ENCODE results near the gene EEF1AKMT2. TPM values are rescaled to one million over a fixed set of nuclear protein-coding genes. Genes with fewer than 3 reads are reported as not detected.

EEF1AKMT2 gene
- total RNA-seq, 2 donors from 2014 or later = 11.5 to 12.8 TPM

GRCh38 chr10:124741281-124741921, 50.3 kb downstream of the EEF1AKMT2 start:
- ATAC-seq = peak; percentile 58 to 66
- intact Hi-C loops (cut with DNase I) = loop anchor here (2.0 to 10.0 kb wide), 4 partner anchors 39 to 327 kb away; partner anchors contain the start of gene OAT (in 1 of the 2)

GRCh38 chr10:124740369-124741280, 51.1 kb downstream of the EEF1AKMT2 start:
- intact Hi-C loops (cut with DNase I) = loop anchor here (2.0 to 10.0 kb wide), 4 partner anchors 38 to 326 kb away; partner anchors contain the start of gene OAT (in 1 of the 2)
- ATAC-seq (peak; percentile 11 to 14), DNase-seq (peak; percentile 72)

More at GRCh38 chr10:124741281-124741921, 50.3 kb downstream of the EEF1AKMT2 start:
- DNase-seq = peak; percentile 90

- ATAC-seq (no peak), DNase-seq (no peak)
- intact Hi-C loops (cut with DNase I) = loop anchor here (2.0 to 10.0 kb wide), 5 partner anchors 37 to 325 kb away; partner anchors contain the start of gene OAT (in 1 of the 2)
These were observed 51.7 kb downstream of the EEF1AKMT2 start for GRCh38 chr10:124739986-124740368.

DNA sequence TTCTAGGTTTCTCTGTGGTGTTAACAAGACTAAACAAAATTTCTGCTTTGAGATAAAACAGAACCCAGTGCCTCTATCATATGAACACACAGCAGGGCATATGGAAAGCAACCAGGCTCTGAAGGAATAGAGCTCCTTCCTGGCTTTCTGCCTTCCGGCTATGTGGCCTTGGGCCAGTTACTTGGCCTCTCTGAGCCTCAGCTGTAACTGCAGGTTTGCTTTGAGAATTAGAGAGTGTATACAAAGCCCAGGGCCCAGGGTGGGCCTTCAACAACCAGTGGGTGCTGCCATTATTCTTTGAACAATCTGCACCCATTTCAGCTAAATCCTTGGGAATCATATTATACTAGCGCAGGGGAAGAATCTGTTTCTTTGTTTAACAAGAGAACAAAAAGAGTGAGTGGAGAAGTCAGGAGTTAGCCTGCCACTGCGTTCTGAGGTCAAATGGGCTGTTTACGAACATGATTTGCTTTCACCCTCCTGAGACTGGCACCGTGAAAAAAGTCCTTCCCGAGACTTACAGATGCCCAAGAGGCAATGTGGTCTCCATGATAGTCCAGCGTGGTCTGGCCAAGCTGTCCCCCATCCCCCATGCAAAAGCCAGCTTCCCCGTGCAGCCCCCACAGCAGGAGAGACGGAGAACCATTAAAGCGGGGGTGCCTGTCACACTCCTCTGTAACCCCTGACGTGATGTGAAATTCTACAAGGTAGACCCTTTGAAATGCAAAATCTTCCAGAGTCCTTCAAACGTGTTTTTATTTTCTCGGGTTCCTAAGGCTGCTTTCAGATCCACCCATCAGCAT, 52.4 kb downstream of the EEF1AKMT2 start:
- intact Hi-C loops (cut with DNase I) = loop anchor here in 1 of 2 donors (10.0 kb wide), 1 partner anchor 55 kb away; no protein-coding TSS in a partner anchor
- ATAC-seq (no peak), DNase-seq (no peak)

DNA sequence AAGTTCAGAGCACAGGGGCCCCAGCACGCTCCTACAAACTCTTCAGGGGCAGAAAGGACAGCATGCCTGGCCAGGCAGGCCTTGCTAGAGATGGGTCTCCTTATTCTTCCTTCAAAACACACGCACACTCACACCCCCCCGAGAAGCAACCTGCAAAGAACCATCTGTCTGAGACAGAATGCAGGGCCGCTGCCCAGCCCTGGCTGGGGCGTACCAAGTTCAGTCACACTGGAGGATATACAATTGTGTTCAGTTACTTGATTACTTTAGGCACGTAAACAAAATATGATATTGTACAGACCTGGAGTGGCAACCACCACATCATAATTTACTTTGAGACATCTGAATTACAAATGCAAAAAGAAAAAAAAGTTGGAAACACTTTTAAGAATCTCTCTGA, 53.2 kb downstream of the EEF1AKMT2 start:
- intact Hi-C loops (cut with DNase I) = loop anchor here in 1 of 2 donors (10.0 kb wide), 1 partner anchor 54 kb away; no protein-coding TSS in a partner anchor

DNA sequence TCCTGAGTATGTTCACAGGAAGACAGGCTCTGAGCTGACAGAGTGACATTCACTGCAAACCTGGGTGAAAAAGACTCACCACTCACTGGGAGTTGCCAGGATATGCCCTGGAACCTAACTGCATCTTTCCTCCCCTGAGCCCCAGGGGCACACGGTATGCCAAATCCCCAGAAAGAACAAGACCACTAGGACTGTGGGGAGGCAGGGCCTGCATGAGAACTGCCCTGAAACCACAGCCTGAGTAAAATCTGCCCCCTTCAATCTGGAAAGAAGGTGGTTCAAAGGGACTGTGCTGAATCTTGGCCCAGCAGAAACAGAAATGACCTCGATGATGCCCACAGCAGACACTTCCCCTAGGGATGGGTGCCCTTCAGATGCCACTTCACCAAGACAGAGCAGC, 54.0 kb downstream of the EEF1AKMT2 start:
- DNase-seq (no peak), ATAC-seq (no peak)

More for the DNA sequence above, 53.2 kb downstream of the EEF1AKMT2 start:
- no peak for DNase-seq
- no peak for ATAC-seq

GRCh38 chr10:124737221-124737620, 54.5 kb downstream of the EEF1AKMT2 start:
- DNase-seq = no peak
- intact Hi-C loops (cut with DNase I) = loop anchor here in 1 of 2 donors (10.0 kb wide), 1 partner anchor 52 kb away; no protein-coding TSS in a partner anchor
- no peak for ATAC-seq

More for the DNA sequence above, 54.0 kb downstream of the EEF1AKMT2 start:
- intact Hi-C loops (cut with DNase I) = loop anchor here in 1 of 2 donors (10.0 kb wide), 1 partner anchor 53 kb away; no protein-coding TSS in a partner anchor

GRCh38 chr10:124736491-124737136, 55.1 kb downstream of the EEF1AKMT2 start:
- ATAC-seq (peak; percentile 79 to 83), DNase-seq (peak; percentile 81)
- intact Hi-C loops (cut with DNase I) = loop anchor here in 1 of 2 donors (10.0 kb wide), 1 partner anchor 52 kb away; no protein-coding TSS in a partner anchor

DNA sequence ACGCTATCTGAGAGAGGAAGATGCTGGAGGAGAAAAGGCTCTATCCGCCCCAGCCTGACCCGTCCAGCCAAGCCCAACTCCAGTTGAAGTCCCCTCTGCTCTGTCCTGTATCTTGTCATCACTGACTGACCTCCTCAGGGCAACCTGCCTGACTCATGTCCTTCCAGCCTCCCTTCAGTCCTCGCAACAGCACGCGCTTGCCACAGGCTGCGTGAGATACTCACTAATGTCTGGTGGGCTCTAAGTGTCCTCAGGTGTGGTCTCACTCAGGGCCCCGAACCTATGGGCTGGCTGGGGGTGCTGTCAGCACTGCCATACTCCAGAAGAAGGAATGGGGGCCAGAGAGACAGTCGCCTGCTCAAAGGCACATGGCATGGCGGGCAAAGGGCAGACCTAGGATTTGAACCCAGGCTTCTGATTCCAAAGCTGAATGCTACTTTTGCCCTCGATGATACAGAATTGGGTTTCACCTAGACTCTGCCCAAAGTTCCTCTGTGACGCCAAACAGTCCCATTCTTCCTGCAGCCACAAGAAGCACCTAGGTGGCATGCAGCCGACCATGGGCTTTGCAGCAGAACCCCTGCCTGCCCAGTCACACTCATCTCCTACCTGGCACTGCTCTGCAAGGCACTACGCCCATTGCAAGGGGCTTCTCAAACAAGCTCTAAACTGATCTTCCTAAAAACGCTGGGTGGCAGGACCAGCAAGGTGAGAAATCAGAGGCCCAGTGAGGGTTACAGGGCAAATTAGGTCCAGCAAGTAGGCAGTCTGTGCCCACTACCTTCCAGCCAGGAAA, 56.0 kb downstream of the EEF1AKMT2 start:
- no peak for ATAC-seq
- no peak for DNase-seq
- intact Hi-C loops (cut with DNase I) = loop anchor here in 1 of 2 donors (10.0 kb wide), 1 partner anchor 51 kb away; no protein-coding TSS in a partner anchor

- no peak for DNase-seq
These were observed 57.1 kb downstream of the EEF1AKMT2 start for GRCh38 chr10:124734311-124735166.

DNA sequence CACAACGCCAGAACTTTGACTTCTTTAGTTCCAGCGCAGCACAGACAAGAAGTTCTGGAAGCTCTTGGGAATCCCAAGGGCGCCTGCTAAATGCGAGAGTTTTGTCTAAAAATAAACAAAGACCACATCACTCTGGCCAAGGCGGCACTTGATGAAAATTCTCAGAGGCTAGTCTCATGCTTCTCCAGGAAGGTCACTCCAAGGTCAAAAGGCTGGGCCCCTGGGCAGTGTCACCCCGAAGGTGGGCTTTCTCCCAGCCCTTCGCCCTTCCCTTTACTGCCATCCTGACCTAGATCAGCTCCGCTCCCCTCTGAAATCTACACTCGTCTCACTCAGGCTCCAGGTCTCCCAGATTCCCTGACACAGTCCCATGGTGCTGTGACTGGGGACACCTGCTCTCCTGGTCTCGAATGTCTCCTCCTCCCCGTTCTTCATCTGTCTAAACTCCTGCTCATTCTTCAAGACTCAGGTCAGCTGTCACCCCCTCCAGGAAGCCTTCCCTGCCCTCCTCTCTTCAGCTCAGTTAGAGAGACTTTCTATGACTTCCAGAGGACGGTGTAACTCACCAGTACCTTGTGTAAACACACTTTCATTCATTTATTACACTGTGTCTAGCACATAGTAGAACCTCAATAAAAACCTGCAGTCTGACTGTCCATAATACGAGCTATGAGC, 58.0 kb downstream of the EEF1AKMT2 start:
- intact Hi-C loops (cut with DNase I) = loop anchor here in 1 of 2 donors (10.0 kb wide), 1 partner anchor 49 kb away; no protein-coding TSS in a partner anchor
- ATAC-seq (peak in 1 of 2 donors; percentile 9), DNase-seq (no peak)

More at GRCh38 chr10:124734311-124735166, 57.1 kb downstream of the EEF1AKMT2 start:
- intact Hi-C loops (cut with DNase I) = loop anchor here in 1 of 2 donors (10.0 kb wide), 1 partner anchor 50 kb away; no protein-coding TSS in a partner anchor
- no peak for ATAC-seq

DNA sequence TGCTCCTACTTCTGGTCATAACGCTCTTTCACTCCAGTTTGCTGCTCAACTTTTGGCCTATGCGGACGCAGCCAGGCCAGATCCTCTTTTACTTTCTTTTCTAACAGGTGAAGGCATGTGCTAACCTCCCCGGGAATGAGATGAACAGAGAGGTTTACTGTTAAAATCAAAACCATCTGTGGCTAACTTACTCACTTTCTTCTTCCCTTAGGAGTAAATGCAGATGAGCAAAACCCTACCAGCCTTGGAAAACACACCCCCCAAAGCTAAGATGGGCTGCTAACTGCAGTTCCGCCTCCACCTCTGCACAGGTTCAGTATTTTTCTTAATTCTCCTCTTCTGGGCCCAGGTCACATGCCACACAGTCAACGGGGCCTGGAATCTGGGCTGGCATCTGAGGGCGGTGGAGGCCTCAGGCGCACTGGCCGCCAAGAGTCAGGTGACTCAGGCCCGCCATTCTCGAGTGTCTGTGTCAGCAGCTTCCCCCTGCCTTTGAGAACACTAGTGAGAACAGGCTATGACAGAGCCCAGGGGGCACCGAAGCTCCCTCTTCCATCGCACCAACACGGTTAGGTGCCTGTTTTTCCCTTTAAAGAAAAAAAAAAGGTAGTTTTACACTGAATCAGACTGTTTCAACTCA, 58.6 kb downstream of the EEF1AKMT2 start:
- ATAC-seq = peak; percentile 36 to 55
- DNase-seq = peak; percentile 72
- intact Hi-C loops (cut with DNase I) = loop anchor here in 1 of 2 donors (10.0 kb wide), 1 partner anchor 48 kb away; no protein-coding TSS in a partner anchor

- intact Hi-C loops (cut with DNase I) = loop anchor here in 1 of 2 donors (10.0 kb wide), 1 partner anchor 47 kb away; no protein-coding TSS in a partner anchor
- ATAC-seq = no peak
- no peak for DNase-seq
These were observed 60.1 kb downstream of the EEF1AKMT2 start for GRCh38 chr10:124731551-124731950.

DNA sequence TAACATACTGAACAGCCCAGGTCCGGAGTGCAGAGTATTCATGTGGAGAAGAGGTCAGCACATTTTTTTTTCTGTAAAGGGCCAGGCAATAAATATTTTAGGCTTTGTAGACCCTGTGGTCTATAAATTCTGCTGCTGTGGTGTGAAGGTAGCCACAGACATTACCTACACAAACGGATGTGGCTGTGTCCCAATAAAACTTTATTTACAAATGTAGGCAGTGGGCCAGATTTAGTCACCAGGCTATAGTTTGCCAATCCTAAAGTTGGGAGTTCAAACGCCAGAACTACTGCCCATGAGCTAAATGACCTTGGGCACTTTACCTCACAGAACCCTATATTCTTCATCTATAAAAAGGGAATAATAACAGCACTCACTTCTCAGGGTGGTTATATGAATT, 60.9 kb downstream of the EEF1AKMT2 start:
- ATAC-seq (no peak), DNase-seq (no peak)
- intact Hi-C loops (cut with DNase I) = loop anchor here in 1 of 2 donors (10.0 kb wide), 1 partner anchor 46 kb away; no protein-coding TSS in a partner anchor
